Spinal cord (tissue), 10 donors: ENCODE results near the gene KIF13A. TPM values are rescaled to one million over a fixed set of nuclear protein-coding genes. Genes with fewer than 3 reads are reported as not detected.

Experiments used
- DNase-seq, 6 donors: peaks; one replicate each; pipeline versions ENCODE4 v3.0.0 to v3.0.0-alpha.2; 2013 to 2015; ENCODE audit warnings: low spot score in 6 of 6, low read depth in 4 of 6
- H3K27ac ChIP-seq: one replicate; pipeline ENCODE4 v1.5.1; 2013; ENCODE audit warnings: low read depth, low read length, control low read depth
- H3K27me3 ChIP-seq: one replicate; pipeline ENCODE4 v1.6.1; 2013; ENCODE audit warnings: low read length; ENCODE audit not compliant: control insufficient read depth, insufficient read depth
- H3K36me3 ChIP-seq: one replicate; pipeline ENCODE4 v1.6.1; 2013; ENCODE audit warnings: low read length; ENCODE audit not compliant: control insufficient read depth, insufficient read depth
- H3K4me1 ChIP-seq: one replicate; pipeline ENCODE4 v1.6.1; 2013; ENCODE audit warnings: low read length; ENCODE audit not compliant: control insufficient read depth, insufficient read depth
- H3K4me3 ChIP-seq: one replicate; pipeline ENCODE4 v1.5.1; 2013; ENCODE audit warnings: low read depth, low read length, control low read depth
- H3K9me3 ChIP-seq: one replicate; pipeline ENCODE4 v1.6.1; 2013; ENCODE audit warnings: low read length; ENCODE audit not compliant: control insufficient read depth, insufficient read depth
- WGBS: methylation state at CpG from one replicate; pipeline ENCODE4 v1.1.5; 2013; ENCODE audit warnings: missing lambda C conversion rate; ENCODE audit not compliant: insufficient coverage; 5-methylcytosine and 5-hydroxymethylcytosine counted together
- polyA plus RNA-seq, 2 donors: library from polyadenylated mRNA; unstranded; fragments of 120-200 nt; gene quantifications; one replicate each; pipeline ENCODE4 v1.2.1, GENCODE V29; 2013; ENCODE audit not compliant: insufficient read length in 2 of 2
- total RNA-seq, 2 donors: library from RNA; depleted of rRNA in 1 of 2; stranded (reverse); fragments of 120-200 nt in 1 of 2; fragments of >200 nt in 1 of 2; gene quantifications; one replicate each; pipeline versions ENCODE4 v1.2.3 to v1.2.4, GENCODE V29; 2013 to 2014
- donor health status: healthy.

Gene KIF13A
- total and polyA plus RNA-seq, 4 donors = 30.5 to 50.8 (median 41.2) TPM

- Histone ChIP-seq H3K4me3 (no peak overlapping the region), H3K27me3 (no peaks in the 10 kb centered on the region), H3K9me3 (no peaks in the 10 kb centered on the region), H3K4me1 (peaks cover 1% of the 10 kb centered on the region), H3K36me3 (no peaks in the 10 kb centered on the region), H3K27ac (no peak overlapping the region)
- 100% methylated on average over 1 of the region's 6 CpGs for WGBS
- DNase-seq = no peak
These were observed 257.2 kb downstream of the KIF13A start for GRCh38 chr6:17730078-17730704.

DNA sequence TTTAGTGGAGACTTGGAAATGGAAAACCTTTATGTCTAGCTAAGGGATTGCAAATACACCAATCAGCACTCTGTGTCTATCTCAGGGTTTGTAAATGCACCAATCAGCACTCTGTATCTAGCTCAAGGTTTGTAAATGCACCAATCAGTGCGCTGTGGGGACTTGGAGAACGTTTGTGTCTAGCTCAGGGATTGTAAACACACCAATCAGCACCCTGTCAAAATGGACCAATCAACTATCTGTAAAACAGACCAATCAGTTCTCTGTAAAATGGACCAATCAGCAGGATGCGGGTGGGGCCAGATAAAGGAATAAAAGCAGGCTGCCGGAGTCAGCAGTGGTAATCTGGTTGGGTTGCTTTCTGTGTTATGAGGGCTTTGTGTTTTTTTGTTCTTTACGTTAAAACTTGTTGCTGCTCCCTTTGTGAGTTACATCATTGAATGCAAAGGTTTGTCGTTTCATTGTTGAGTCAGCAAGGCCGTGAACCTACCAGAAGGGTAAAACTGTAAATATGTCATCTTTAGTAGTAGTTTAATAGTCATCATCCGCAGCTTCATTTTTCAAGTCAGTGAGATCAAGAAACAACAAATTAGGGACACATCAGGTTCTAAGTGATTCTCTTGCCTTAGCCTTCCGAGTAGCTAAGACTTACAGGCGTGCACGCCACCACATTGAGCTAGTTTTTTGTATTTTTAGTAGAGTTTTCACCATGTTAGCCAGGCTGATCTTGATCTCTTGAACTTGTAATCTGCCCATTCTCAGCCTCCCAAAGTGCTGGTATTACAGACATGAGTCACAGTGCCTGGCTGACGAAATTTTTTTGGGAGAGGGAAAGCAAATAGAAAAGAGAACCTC, 258.0 kb downstream of the KIF13A start:
- no peak overlapping the region for H3K27ac ChIP-seq
- no peak for DNase-seq
- 92% methylated on average over 6 of the region's 12 CpGs for WGBS
- H3K9me3 ChIP-seq = no peaks in the 10 kb centered on the region
- no peaks in the 10 kb centered on the region for H3K36me3 ChIP-seq
- no peak overlapping the region for H3K4me3 ChIP-seq
- no peaks in the 10 kb centered on the region for H3K27me3 ChIP-seq
- peaks cover 4% of the 10 kb centered on the region for H3K4me1 ChIP-seq

GRCh38 chr6:17728551-17729222, 258.7 kb downstream of the KIF13A start:
- Histone ChIP-seq H3K27ac (no peak overlapping the region), H3K27me3 (no peaks in the 10 kb centered on the region)
- WGBS = 96% methylated on average over 44 of the region's 49 CpGs

DNA sequence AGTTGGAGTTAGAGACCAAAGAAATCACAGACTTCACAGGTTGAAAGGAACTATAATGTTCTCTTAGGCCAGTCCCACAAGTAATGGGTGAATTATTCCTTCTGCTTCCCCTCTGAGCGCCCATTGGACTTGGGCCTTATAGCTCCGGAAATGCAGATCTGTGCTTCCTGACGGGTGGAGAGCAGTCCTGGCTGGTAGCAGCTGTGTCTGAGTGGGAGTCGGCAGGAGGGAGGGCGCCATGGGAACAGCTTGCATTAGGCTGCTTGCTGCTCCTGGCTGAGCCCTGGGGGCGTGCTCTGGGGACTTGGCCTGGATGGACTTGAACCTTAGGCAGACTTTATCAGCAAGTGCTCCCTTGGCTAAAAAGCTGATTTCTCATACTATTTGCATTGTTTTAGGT, 262.4 kb downstream of the KIF13A start:
- H3K4me1 ChIP-seq = peaks cover 4% of the 10 kb centered on the region
- no peaks in the 10 kb centered on the region for H3K27me3 ChIP-seq
- no peak overlapping the region for H3K4me3 ChIP-seq
- no peaks in the 10 kb centered on the region for H3K36me3 ChIP-seq
- DNase-seq = peak in 2 of 6 donors; percentile 47 to 50
- 13% methylated on average over 6 of the region's 6 CpGs for WGBS
- no peaks in the 10 kb centered on the region for H3K9me3 ChIP-seq
- H3K27ac ChIP-seq = no peak overlapping the region

More at GRCh38 chr6:17728551-17729222, 258.7 kb downstream of the KIF13A start:
- no peak overlapping the region for H3K4me3 ChIP-seq
- H3K9me3 ChIP-seq = no peaks in the 10 kb centered on the region
- peaks cover 4% of the 10 kb centered on the region for H3K4me1 ChIP-seq
- no peaks in the 10 kb centered on the region for H3K36me3 ChIP-seq
- DNase-seq = no peak

GRCh38 chr6:17724341-17724740, 263.1 kb downstream of the KIF13A start:
- Histone ChIP-seq H3K4me3 (no peak overlapping the region), H3K36me3 (no peaks in the 10 kb centered on the region), H3K27ac (no peak overlapping the region), H3K27me3 (no peaks in the 10 kb centered on the region), H3K4me1 (peaks cover 4% of the 10 kb centered on the region), H3K9me3 (no peaks in the 10 kb centered on the region)
- DNase-seq = no peak
- 67% methylated on average over 1 of the region's 3 CpGs for WGBS

- Histone ChIP-seq H3K4me3 (no peak overlapping the region), H3K27ac (no peak overlapping the region), H3K36me3 (no peaks in the 10 kb centered on the region), H3K27me3 (no peaks in the 10 kb centered on the region), H3K4me1 (peaks cover 4% of the 10 kb centered on the region), H3K9me3 (no peaks in the 10 kb centered on the region)
- WGBS = 89% methylated on average over 2 of the region's 3 CpGs
- DNase-seq = no peak
These were observed 265.8 kb downstream of the KIF13A start for GRCh38 chr6:17721671-17722070.

DNA sequence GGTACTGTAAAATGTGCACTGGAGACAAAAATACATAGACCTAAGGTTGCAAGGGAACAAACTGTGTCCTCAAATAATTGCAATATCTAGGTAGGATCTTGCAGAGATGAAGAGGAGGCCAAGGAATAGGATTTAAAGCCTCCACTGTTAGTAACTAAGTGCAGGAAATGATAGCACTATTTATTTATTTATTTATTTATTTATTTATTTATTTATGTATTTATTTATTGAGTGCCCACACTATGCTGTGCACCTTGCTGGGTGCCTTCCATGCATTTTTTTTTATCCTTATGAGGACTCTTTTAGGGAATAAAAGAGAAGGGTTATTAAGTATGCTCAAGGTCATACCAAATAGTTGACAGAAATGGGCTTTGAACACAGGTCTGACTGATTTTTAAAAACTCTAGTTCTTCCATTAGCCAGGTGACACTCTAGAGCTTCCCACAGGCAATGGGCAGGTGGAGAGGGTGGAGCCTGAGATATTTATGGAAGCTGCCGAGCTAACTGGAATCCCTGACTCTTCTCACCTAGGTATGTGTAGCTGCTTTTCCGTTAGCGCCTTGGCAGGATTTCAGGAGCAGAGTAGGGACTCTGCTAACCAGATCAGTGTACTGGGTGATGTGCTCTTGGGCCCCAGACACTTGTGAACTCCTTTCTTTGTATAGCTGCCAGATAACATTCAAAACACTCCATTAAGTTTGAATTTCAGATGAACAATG, 268.0 kb downstream of the KIF13A start:
- whole genome bisulfite sequencing = no CpG with 5 or more reads among the region's 3 CpGs

GRCh38 chr6:17716221-17716620, 271.2 kb downstream of the KIF13A start:
- Histone ChIP-seq H3K27me3 (no peaks in the 10 kb centered on the region), H3K9me3 (no peaks in the 10 kb centered on the region), H3K27ac (no peak overlapping the region), H3K36me3 (no peaks in the 10 kb centered on the region), H3K4me1 (no peaks in the 10 kb centered on the region), H3K4me3 (no peak overlapping the region)
- WGBS = 81% methylated on average over 2 of the region's 2 CpGs
- no peak for DNase-seq

More for the DNA sequence above, 268.0 kb downstream of the KIF13A start:
- Histone ChIP-seq H3K27me3 (no peaks in the 10 kb centered on the region), H3K36me3 (no peaks in the 10 kb centered on the region), H3K9me3 (no peaks in the 10 kb centered on the region), H3K4me1 (no peaks in the 10 kb centered on the region), H3K4me3 (no peak overlapping the region), H3K27ac (no peak overlapping the region)
- DNase-seq = no peak
